Measurements from ENCODE around the gene PRSS1. TPM values are rescaled to one million over a fixed set of nuclear protein-coding genes. Genes with fewer than 3 reads are reported as not detected.
A peak's percentile ranks its signal among the peaks of the same experiment; 100 is the strongest.
"Not testable (repeated sequence)": the region's sequence is repeated elsewhere in the genome, so short reads cannot be mapped to it uniquely, and the experiment has no call there.

PRSS1 gene
- total RNA-seq, 1 donor = not detected

GRCh38 chr7:142774826-142775225 is 25.6 kb downstream of the PRSS1 start:
- no peak overlapping the region for H3K4me3 ChIP-seq (ENCODE audit: low read depth, low read length)
- TF ChIP-seq CTCF (IDR thresholded peaks at IDR 0.05; ENCODE audit: insufficient read depth, low read depth, low read length) = no peak
- no peak for DNase-seq (ENCODE audit: low read depth)

GRCh38 chr7:142775351-142776115 is 26.3 kb downstream of the PRSS1 start:
- not testable (repeated sequence) for DNase-seq (ENCODE audit: low read depth)

GRCh38 chr7:142776206-142776844 is 27.1 kb downstream of the PRSS1 start:
- H3K4me3 ChIP-seq (ENCODE audit: low read depth, low read length) = no peak overlapping the region
- DNase-seq (ENCODE audit: low read depth) = peak; percentile 79
- TF ChIP-seq CTCF (IDR thresholded peaks at IDR 0.05; ENCODE audit: insufficient read depth, low read depth, low read length) = no peak

More at GRCh38 chr7:142775351-142776115, 26.3 kb downstream of the PRSS1 start:
- not testable (repeated sequence) for H3K4me3 ChIP-seq (ENCODE audit: low read depth, low read length)

GRCh38 chr7:142776845-142777225 is 27.6 kb downstream of the PRSS1 start:
- not testable (repeated sequence) for H3K4me3 ChIP-seq (ENCODE audit: low read depth, low read length); DNase-seq (ENCODE audit: low read depth)

- TF ChIP-seq CTCF (IDR thresholded peaks at IDR 0.05; ENCODE audit: insufficient read depth, low read depth, low read length) = no peak
- no peak for DNase-seq (ENCODE audit: low read depth)
- H3K4me3 ChIP-seq (ENCODE audit: low read depth, low read length) = no peak overlapping the region
Measured at GRCh38 chr7:142777318-142777717, 28.0 kb downstream of the PRSS1 start.

GRCh38 chr7:142782922-142783900 is 33.9 kb downstream of the PRSS1 start:
- TF ChIP-seq CTCF (IDR thresholded peaks at IDR 0.05; ENCODE audit: insufficient read depth, low read depth, low read length) = peak; percentile 97
- peak; percentile 95 for DNase-seq (ENCODE audit: low read depth)
- H3K4me3 ChIP-seq (ENCODE audit: low read depth, low read length) = peak overlapping the region; percentile 58

- no peak for DNase-seq (ENCODE audit: low read depth)
- no peak for TF ChIP-seq CTCF (IDR thresholded peaks at IDR 0.05; ENCODE audit: insufficient read depth, low read depth, low read length)
- no peak overlapping the region for H3K4me3 ChIP-seq (ENCODE audit: low read depth, low read length)
Measured at GRCh38 chr7:142784096-142784495, 34.8 kb downstream of the PRSS1 start.
